HepG2 (cell line): ENCODE results near the gene TAF6. TPM values are rescaled to one million over a fixed set of nuclear protein-coding genes. Genes with fewer than 3 reads are reported as not detected.

ENCODE experiments used
- ATF1 ChIP-seq: IDR thresholded peaks from 2 replicates; pipeline ENCODE4 v1.6.1; 2016; ENCODE audit warnings: mild to moderate bottlenecking, control low read depth
- CBX1 ChIP-seq: IDR thresholded peaks from one replicate; pipeline ENCODE4 v1.6.1; 2016; ENCODE audit warnings: antibody characterized with exemption, low read depth
- CREM ChIP-seq, 2 experiments: sonication (generic) in 1 of 2; formaldehyde crosslinking in 1 of 2; IDR thresholded peaks; 2 replicates each; pipeline versions ENCODE4 v1.4.0 to v1.6.1; 2016 to 2020; ENCODE audit warnings: antibody characterized with exemption in 1 of 2, mild to moderate bottlenecking in 1 of 2, missing genetic modification reagents in 1 of 2
- DMAP1 ChIP-seq: IDR thresholded peaks from 2 replicates; pipeline ENCODE4 v1.6.1; 2016
- FOXA3 ChIP-seq: IDR thresholded peaks from 2 replicates; pipeline ENCODE4 v1.6.1; 2016; ENCODE audit warnings: missing genetic modification reagents, missing compliant biosample characterization
- FOXP4 ChIP-seq: sonication (generic); formaldehyde crosslinking; IDR thresholded peaks from 2 replicates; pipeline ENCODE4 v1.4.0; 2020; ENCODE audit warnings: missing genetic modification reagents
- GATA4 ChIP-seq: sonication (generic); IDR thresholded peaks from 2 replicates; pipeline ENCODE4 v1.6.1; 2016; ENCODE audit warnings: antibody characterized with exemption, low read depth, borderline replicate concordance
- ISL2 ChIP-seq: sonication (generic); formaldehyde crosslinking; IDR thresholded peaks from 2 replicates; pipeline ENCODE4 v1.5.0; 2020; ENCODE audit warnings: missing genetic modification reagents
- KMT2A ChIP-seq: sonication (generic); formaldehyde crosslinking; IDR thresholded peaks from 2 replicates; pipeline ENCODE4 v1.4.0; 2020; ENCODE audit warnings: missing genetic modification reagents
- MEF2D ChIP-seq: sonication (generic); formaldehyde crosslinking; IDR thresholded peaks from 2 replicates; pipeline ENCODE4 v1.5.1; 2020; ENCODE audit warnings: mild to moderate bottlenecking, missing genetic modification reagents
- MEIS2 ChIP-seq: sonication (generic); formaldehyde crosslinking; IDR thresholded peaks from 2 replicates; pipeline ENCODE4 v1.9.0; 2021; ENCODE audit warnings: mild to moderate bottlenecking, missing genetic modification reagents
- NCOR1 ChIP-seq: fragments of 200-600 bp; sonication (generic); IDR thresholded peaks from 2 replicates; pipeline ENCODE4 v1.7.0; 2017; ENCODE audit warnings: antibody characterized with exemption, low read length, borderline replicate concordance
- NR2F1 ChIP-seq, 2 experiments: fragments of 450-650 bp in 1 of 2; formaldehyde crosslinking in 1 of 2; IDR thresholded peaks; 2 replicates each; pipeline versions ENCODE4 v1.5.0 to v1.6.1; 2016 to 2020; ENCODE audit warnings: mild to moderate bottlenecking in 1 of 2, missing compliant biosample characterization in 1 of 2, missing genetic modification reagents in 1 of 2, moderate library complexity in 1 of 2
- RFXANK ChIP-seq: IDR thresholded peaks from 2 replicates; pipeline ENCODE4 v1.6.1; 2016
- RORA ChIP-seq: sonication (generic); formaldehyde crosslinking; IDR thresholded peaks from 2 replicates; pipeline ENCODE4 v1.5.0; 2020; ENCODE audit warnings: mild to moderate bottlenecking, missing genetic modification reagents, moderate library complexity
- TEAD3 ChIP-seq: optimal IDR thresholded peaks from 2 replicates; pipeline ENCODE3; 2016; ENCODE audit warnings: borderline replicate concordance
- U2AF2 ChIP-seq: fragments of 200-400 bp; formaldehyde crosslinking; IDR thresholded peaks from 2 replicates; pipeline ENCODE4 v1.6.1; 2017; ENCODE audit warnings: low read depth, mild to moderate bottlenecking, low read length
- YEATS2 ChIP-seq: sonication (generic); formaldehyde crosslinking; IDR thresholded peaks from 2 replicates; pipeline ENCODE4 v1.4.0; 2020; ENCODE audit warnings: missing genetic modification reagents, borderline replicate concordance
- ZBTB8A ChIP-seq: sonication (generic); formaldehyde crosslinking; IDR thresholded peaks from 2 replicates; pipeline ENCODE4 v1.4.0; 2020; ENCODE audit warnings: mild to moderate bottlenecking, low read depth, missing genetic modification reagents, borderline replicate concordance
- ZMYM2 ChIP-seq: sonication (generic); formaldehyde crosslinking; IDR thresholded peaks from 2 replicates; pipeline ENCODE4 v1.8.0; 2022; ENCODE audit warnings: mild to moderate bottlenecking, missing genetic modification reagents
- ZNF232 ChIP-seq: sonication (generic); formaldehyde crosslinking; IDR thresholded peaks from 2 replicates; pipeline ENCODE4 v1.4.0; 2020; ENCODE audit warnings: missing genetic modification reagents, borderline replicate concordance
- ZNF431 ChIP-seq: sonication (generic); formaldehyde crosslinking; IDR thresholded peaks from 2 replicates; pipeline ENCODE4 v1.9.0; 2022; ENCODE audit warnings: missing genetic modification reagents, low read depth, mild to moderate bottlenecking, borderline replicate concordance
- ZNF572 ChIP-seq: sonication (generic); formaldehyde crosslinking; IDR thresholded peaks from 2 replicates; pipeline ENCODE4 v1.5.1; 2020; ENCODE audit warnings: mild to moderate bottlenecking, missing genetic modification reagents
- ZNF775 ChIP-seq: sonication (generic); formaldehyde crosslinking; IDR thresholded peaks from 2 replicates; pipeline ENCODE4 v1.4.0; 2020; ENCODE audit warnings: missing genetic modification reagents, mild to moderate bottlenecking, moderate library complexity, borderline replicate concordance
- ZNF784 ChIP-seq: sonication (generic); formaldehyde crosslinking; IDR thresholded peaks from 2 replicates; pipeline ENCODE4 v1.5.1; 2020; ENCODE audit warnings: missing genetic modification reagents, mild to moderate bottlenecking, borderline replicate concordance
- ZNF850 ChIP-seq: sonication (generic); formaldehyde crosslinking; conservative IDR thresholded peaks from 2 replicates; pipeline ENCODE4 v1.9.0; 2021; ENCODE audit warnings: mild to moderate bottlenecking, missing genetic modification reagents
- polyA plus RNA-seq, 8 experiments: library from polyadenylated mRNA; depleted of rRNA in 3 of 8; stranded (reverse) in 7 of 8; unstranded in 1 of 8; fragments of >200 nt; fragmentation: Illumina TruSeq in 4 of 8; extraction: Trizol in 4 of 8; gene quantifications; 2 replicates each; pipeline versions ENCODE4 v1.2.1 to v1.2.3, GENCODE V29; 2011 to 2016; ENCODE audit warnings: low read depth in 4 of 8, missing spikeins in 1 of 8, mixed read lengths in 1 of 8; ENCODE audit not compliant: insufficient read depth in 1 of 8
- total RNA-seq, 5 experiments: library from RNA; depleted of rRNA; stranded (reverse); fragments of >200 nt; fragmentation: Illumina TruSeq; extraction: Trizol; gene quantifications; 2 replicates each; pipeline ENCODE4 v1.2.3, GENCODE V29; 2016; ENCODE audit warnings: low read depth in 1 of 5
- TF ChIP-seq, protein P1 (sequence below): sonication (generic); formaldehyde crosslinking; IDR thresholded peaks from 2 replicates; pipeline ENCODE4 v1.4.0; 2020; ENCODE audit warnings: low read depth, mild to moderate bottlenecking, missing genetic modification reagents
- TF ChIP-seq, protein P2 (sequence below): sonication (generic); formaldehyde crosslinking; IDR thresholded peaks from 2 replicates; pipeline ENCODE4 v1.5.0; 2020; ENCODE audit warnings: missing genetic modification reagents, mild to moderate bottlenecking, borderline replicate concordance

Gene TAF6
- total and polyA plus RNA-seq, 2 of the 13 experiments (the other 11 are each of a cell fraction or from before 2014, with no cell fraction given) = 12.9 to 18.8 TPM

DNA sequence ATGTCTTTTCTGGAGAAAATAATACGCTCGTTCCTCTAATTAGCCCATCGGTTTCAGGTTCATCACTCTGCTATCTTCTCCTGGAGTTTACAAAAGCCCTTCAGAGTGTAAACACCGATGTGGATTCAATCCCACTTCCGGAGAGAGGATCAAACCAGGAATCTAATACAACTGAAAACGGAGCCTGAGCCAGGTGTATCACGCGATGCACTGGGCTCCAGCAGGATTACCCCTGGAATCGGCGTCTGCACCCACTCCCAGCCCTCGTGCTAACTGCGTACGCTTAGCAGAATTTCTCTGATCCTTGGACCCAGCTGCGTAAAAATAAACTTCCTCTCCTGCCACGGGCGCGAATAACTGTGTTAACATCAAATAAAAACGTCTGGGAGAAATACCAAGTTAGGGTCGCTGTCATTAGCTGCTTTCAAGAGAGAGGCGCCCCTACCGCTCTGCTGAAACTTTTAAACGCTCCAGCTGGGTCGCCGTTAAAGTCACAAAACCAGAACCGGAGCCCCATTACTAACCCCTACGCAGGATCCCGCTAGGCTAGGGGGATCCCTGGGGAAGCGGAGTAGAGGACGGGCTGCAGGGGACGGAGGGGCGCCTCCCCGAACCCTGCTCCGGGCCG, 38.1 kb downstream of the TAF6 start (continued):
- no peak for TF ChIP-seq ISL2
- TF ChIP-seq FOXP4 (CRISPR knock-in tag) = peak; percentile 10; the same call in 1 of the 2 replicates
- TF ChIP-seq TEAD3 (CRISPR knock-in tag) = no peak
- TF ChIP-seq KMT2A = no peak
- TF ChIP-seq MEIS2 (CRISPR knock-in tag) = no peak
- no peak for TF ChIP-seq ZNF784 (CRISPR knock-in tag)
- no peak for TF ChIP-seq DMAP1 (CRISPR knock-in tag)
- TF ChIP-seq YEATS2 (CRISPR knock-in tag) = no peak
- no peak for TF ChIP-seq U2AF2
- TF ChIP-seq ZNF572 (CRISPR knock-in tag) = no peak
- no peak for TF ChIP-seq CBX1
- TF ChIP-seq, protein P1, sequence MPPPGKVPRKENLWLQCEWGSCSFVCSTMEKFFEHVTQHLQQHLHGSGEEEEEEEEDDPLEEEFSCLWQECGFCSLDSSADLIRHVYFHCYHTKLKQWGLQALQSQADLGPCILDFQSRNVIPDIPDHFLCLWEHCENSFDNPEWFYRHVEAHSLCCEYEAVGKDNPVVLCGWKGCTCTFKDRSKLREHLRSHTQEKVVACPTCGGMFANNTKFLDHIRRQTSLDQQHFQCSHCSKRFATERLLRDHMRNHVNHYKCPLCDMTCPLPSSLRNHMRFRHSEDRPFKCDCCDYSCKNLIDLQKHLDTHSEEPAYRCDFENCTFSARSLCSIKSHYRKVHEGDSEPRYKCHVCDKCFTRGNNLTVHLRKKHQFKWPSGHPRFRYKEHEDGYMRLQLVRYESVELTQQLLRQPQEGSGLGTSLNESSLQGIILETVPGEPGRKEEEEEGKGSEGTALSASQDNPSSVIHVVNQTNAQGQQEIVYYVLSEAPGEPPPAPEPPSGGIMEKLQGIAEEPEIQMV (CRISPR knock-in tag) = no peak
- TF ChIP-seq, protein P2, sequence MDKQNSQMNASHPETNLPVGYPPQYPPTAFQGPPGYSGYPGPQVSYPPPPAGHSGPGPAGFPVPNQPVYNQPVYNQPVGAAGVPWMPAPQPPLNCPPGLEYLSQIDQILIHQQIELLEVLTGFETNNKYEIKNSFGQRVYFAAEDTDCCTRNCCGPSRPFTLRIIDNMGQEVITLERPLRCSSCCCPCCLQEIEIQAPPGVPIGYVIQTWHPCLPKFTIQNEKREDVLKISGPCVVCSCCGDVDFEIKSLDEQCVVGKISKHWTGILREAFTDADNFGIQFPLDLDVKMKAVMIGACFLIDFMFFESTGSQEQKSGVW = no peak
- TF ChIP-seq ZNF431 = no peak
- 0 out of 2 replicates have a peak, but pooled peaks have one; percentile 0 for TF ChIP-seq ATF1 (CRISPR knock-in tag)
- peak; percentile 66; the same call in 1 of the 2 replicates for TF ChIP-seq ZNF232 (CRISPR knock-in tag)
- TF ChIP-seq ZBTB8A (CRISPR knock-in tag) = no peak
- no peak for TF ChIP-seq RFXANK
- no peak for TF ChIP-seq ZNF850 (CRISPR knock-in tag)
- TF ChIP-seq NR2F1 (CRISPR knock-in tag; IDR thresholded peaks at IDR 0.05) = no peak
- TF ChIP-seq NCOR1 = no peak
- TF ChIP-seq GATA4 = no peak
- TF ChIP-seq FOXA3 = peak; percentile 80
- TF ChIP-seq RORA (CRISPR knock-in tag) = no peak
- TF ChIP-seq ZMYM2 (CRISPR knock-in tag) = no peak
- no peak for TF ChIP-seq CREM (IDR thresholded peaks at IDR 0.05)
- TF ChIP-seq CREM (CRISPR knock-in tag; IDR thresholded peaks at IDR 0.05) = no peak
- TF ChIP-seq MEF2D (CRISPR knock-in tag) = no peak
- TF ChIP-seq ZNF775 (CRISPR knock-in tag) = no peak
